ENCODE data around the gene HEATR1. TPM values are rescaled to one million over a fixed set of nuclear protein-coding genes. Genes with fewer than 3 reads are reported as not detected.

HEATR1 gene
- total RNA-seq, 2 donors from 2014 or later = 14.1 to 40.7 TPM

- intact Hi-C loops (cut with DNase I) = no loop called here
- Histone ChIP-seq H3K4me1 (replicated peaks) (no peaks in the 10 kb centered on the region), H3K27me3 (replicated peaks; ENCODE audit: insufficient read depth) (no peaks in the 10 kb centered on the region), H3K9me3 (no peaks in the 10 kb centered on the region), H3K27ac (peak overlapping the region; percentile 85 to 87), H3K4me3 (peak overlapping the region; percentile 82 to 95), H3K36me3 (no peaks in the 10 kb centered on the region)
- DNase-seq (ENCODE audit: low spot score) = peak; percentile 70
- WGBS = under 1% methylated on average over 30 of the region's 32 CpGs
- TF ChIP-seq CTCF (IDR thresholded peaks at IDR 0.05) (peak in 1 of 4 experiments; percentile 4), POLR2A (IDR thresholded peaks at IDR 0.05) (peak; percentile 56), POLR2AphosphoS5 (IDR thresholded peaks at IDR 0.05) (peak; percentile 82)
Observed at GRCh38 chr1:236524142-236524894, 80.0 kb downstream of the HEATR1 start.

- Histone ChIP-seq H3K27ac (peak within 1 kb of the TSS; percentile 85 to 87), H3K4me3 (peak within 1 kb of the TSS; percentile 82 to 95), H3K36me3 (no peaks in the 10 kb centered on the region), H3K9me3 (no peaks in the 10 kb centered on the region), H3K27me3 (replicated peaks; ENCODE audit: insufficient read depth) (no peaks in the 10 kb centered on the region), H3K4me1 (replicated peaks) (no peaks in the 10 kb centered on the region)
- intact Hi-C loops (cut with DNase I) = no loop called here
- 0% methylated on average over 32 of the region's 35 CpGs for WGBS
- TF ChIP-seq POLR2A (IDR thresholded peaks at IDR 0.05) = peak; percentile 41
- peak; percentile 75 for TF ChIP-seq POLR2AphosphoS5 (IDR thresholded peaks at IDR 0.05)
- TF ChIP-seq CTCF (IDR thresholded peaks at IDR 0.05) = peak in 1 of 4 experiments; percentile 5
- peak; percentile 87 for DNase-seq (ENCODE audit: low spot score)
Observed at GRCh38 chr1:236523704-236524141, 80.6 kb downstream of the HEATR1 start, which contains the start of gene LGALS8. Gene LGALS8, plus strand, starts transcription at chr1:236523982. Its CDS starts 2,089 bp downstream, at chr1:236526071.

DNA sequence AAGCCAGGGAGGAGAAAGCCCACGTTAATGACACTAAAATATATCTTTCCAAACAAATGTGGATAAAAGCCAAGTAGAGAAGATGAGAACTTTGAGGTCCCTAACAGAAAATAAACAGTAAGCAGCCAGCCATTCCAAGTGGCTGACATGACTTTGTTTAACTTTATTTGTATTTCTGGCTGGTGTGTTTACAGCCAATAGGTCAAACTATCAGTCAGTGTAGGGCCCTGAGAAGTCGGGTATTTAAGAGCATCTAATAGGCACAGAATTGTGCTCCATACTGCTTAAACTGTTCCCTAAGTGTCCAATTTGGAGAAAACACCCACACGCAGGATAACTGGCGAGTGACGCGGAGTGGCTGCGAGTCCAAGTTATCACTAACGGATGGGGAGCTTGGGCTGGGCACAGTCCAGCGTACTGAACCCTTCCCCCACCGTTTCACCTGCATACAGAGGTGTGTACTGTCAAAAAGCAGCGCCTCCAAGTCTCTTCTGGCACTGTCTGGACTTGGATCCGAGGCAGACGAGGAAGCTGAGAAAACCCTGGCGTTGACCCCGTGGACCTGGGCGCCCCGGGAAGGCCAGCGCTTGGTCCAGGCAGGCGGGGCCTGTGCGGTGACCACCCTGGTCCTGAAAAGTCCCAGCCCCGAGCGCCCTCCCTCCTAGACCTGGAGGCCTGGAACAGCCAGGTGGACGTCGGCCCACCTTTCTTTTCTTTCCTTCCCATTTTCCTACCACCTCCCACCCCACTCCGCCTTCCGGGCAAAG is 81.2 kb downstream of the HEATR1 start:
- WGBS = 12% methylated on average over 26 of the region's 26 CpGs
- H3K4me1 ChIP-seq (replicated peaks) = no peaks in the 10 kb centered on the region
- no peak for TF ChIP-seq POLR2AphosphoS5 (IDR thresholded peaks at IDR 0.05)
- no peak for TF ChIP-seq CTCF (IDR thresholded peaks at IDR 0.05)
- no peak for TF ChIP-seq POLR2A (IDR thresholded peaks at IDR 0.05)
- no peaks in the 10 kb centered on the region for H3K27me3 ChIP-seq (replicated peaks; ENCODE audit: insufficient read depth)
- peak; percentile 58 for DNase-seq (ENCODE audit: low spot score)
- H3K9me3 ChIP-seq = no peaks in the 10 kb centered on the region
- H3K4me3 ChIP-seq = peak overlapping the region; percentile 82 to 95
- no peaks in the 10 kb centered on the region for H3K36me3 ChIP-seq
- peak overlapping the region; percentile 85 to 87 for H3K27ac ChIP-seq
- intact Hi-C loops (cut with DNase I) = no loop called here

GRCh38 chr1:236520445-236521005 is 83.8 kb downstream of the HEATR1 start:
- TF ChIP-seq POLR2AphosphoS5 (IDR thresholded peaks at IDR 0.05) (no peak), CTCF (IDR thresholded peaks at IDR 0.05) (no peak), POLR2A (IDR thresholded peaks at IDR 0.05) (no peak)
- intact Hi-C loops (cut with DNase I) = no loop called here
- peak overlapping the region in 1 of 2 donors; percentile 35 for H3K27ac ChIP-seq
- DNase-seq (ENCODE audit: low spot score) = no peak
- 60% methylated on average over 4 of the region's 4 CpGs for WGBS
- H3K4me3 ChIP-seq = no peak overlapping the region
- H3K27me3 ChIP-seq (replicated peaks; ENCODE audit: insufficient read depth) = no peaks in the 10 kb centered on the region
- no peaks in the 10 kb centered on the region for H3K9me3 ChIP-seq
- H3K4me1 ChIP-seq (replicated peaks) = peaks cover 2% of the 10 kb centered on the region
- H3K36me3 ChIP-seq = no peaks in the 10 kb centered on the region
